Subcutaneous adipose tissue (tissue), 4 donors: ENCODE measurements around the gene ISM1. TPM values are rescaled to one million over a fixed set of nuclear protein-coding genes. Genes with fewer than 3 reads are reported as not detected.

Experiments
- CTCF ChIP-seq: fragments of 450-650 bp; IDR thresholded peaks from one replicate; pipeline ENCODE4 v1.5.1; 2016; ENCODE audit warnings: low read depth, mild to moderate bottlenecking, control low read depth, antibody characterized with exemption, moderate library complexity
- total RNA-seq, 4 donors: library from RNA; depleted of rRNA; stranded (reverse); fragments of >200 nt; gene quantifications; one replicate each; pipeline ENCODE4 v1.1.0, GENCODE V29; 2016

Gene ISM1
- total RNA-seq, 4 donors from 2014 or later: 12.2 to 16.0 (median 12.6) TPM

GRCh38 chr20:13250251-13250650, 29.2 kb downstream of the ISM1 start:
- no peak for TF ChIP-seq CTCF

GRCh38 chr20:13251106-13251903, 30.2 kb downstream of the ISM1 start:
- no peak for TF ChIP-seq CTCF

- no peak for TF ChIP-seq CTCF
These were observed 30.8 kb downstream of the ISM1 start for GRCh38 chr20:13251904-13252297.

- TF ChIP-seq CTCF: no peak
These were observed 34.3 kb downstream of the ISM1 start for GRCh38 chr20:13255356-13255755.

GRCh38 chr20:13256606-13257005, 35.5 kb downstream of the ISM1 start:
- TF ChIP-seq CTCF: no peak

- no peak for TF ChIP-seq CTCF
These were observed 38.8 kb downstream of the ISM1 start for GRCh38 chr20:13259921-13260320.

GRCh38 chr20:13260650-13261279, 39.7 kb downstream of the ISM1 start:
- no peak for TF ChIP-seq CTCF
